HCT116 (cell line): Measurements from ENCODE around the gene RFX3. TPM values are rescaled to one million over a fixed set of nuclear protein-coding genes. Genes with fewer than 3 reads are reported as not detected.

Experiments
- ATAC-seq: fragments of 200-7000 bp; cut with Tn5 transposase; 2 replicates; pipeline ENCODE4 v1.9.1; 2020; ENCODE audit warnings: mild to moderate bottlenecking, moderate library complexity
- BruUV-seq: library from RNA; stranded (reverse); fragments of 400-500 nt; replicated peaks from 2 replicates; lab custom pipeline; 2021; lab: Mats Ljungman, UMichigan
- CTCF ChIA-PET: fragments of 300-600 bp; sonication (Branson Sonifier 250); formaldehyde crosslinking; loops from one replicate; lab custom pipeline; 2021; ENCODE audit warnings: antibody characterized with exemption; lab: Charles Lee
- POLR2A ChIA-PET: fragments of 300-600, 350-600 bp; sonication (Branson Sonifier 250); formaldehyde crosslinking; loops from one replicate; lab custom pipeline; 2021; ENCODE audit warnings: antibody characterized with exemption; lab: Charles Lee
- RAD21 ChIA-PET, 2 experiments: fragments of 300-600 bp; sonication (Branson Sonifier 250); formaldehyde crosslinking; loops; one replicate each; lab custom pipeline; 2023; ENCODE audit warnings: low total read pairs in 2 of 2; ENCODE audit not compliant: uncharacterized antibody in 2 of 2, unreplicated experiment in 2 of 2, low non-redundant PET in 1 of 2; lab: Charles Lee
- DNase-seq: peaks from one replicate; pipeline ENCODE4 v3.0.0-alpha.2; 2010; ENCODE audit warnings: low read depth, low spot score
- H2AFZ ChIP-seq: fragments of 200-600 bp; shearing (Covaris generic), sonication (generic); 2 replicates; pipeline ENCODE4 v1.6.1; 2017; ENCODE audit warnings: low read depth, mixed run types, mixed read lengths, antibody characterized with exemption, low read length; ENCODE audit not compliant: poor library complexity, severe bottlenecking
- H3K27ac ChIP-seq: 2 replicates; pipeline ENCODE4 v1.5.1; 2012; ENCODE audit warnings: low read depth, low read length
- H3K27me3 ChIP-seq: fragments of 200-600 bp; sonication (generic); 2 replicates; pipeline ENCODE4 v1.6.1; 2016; ENCODE audit warnings: mixed run types, low read length, mixed read lengths; ENCODE audit not compliant: insufficient read depth
- H3K36me3 ChIP-seq, 2 experiments: fragments of 200-500 bp in 1 of 2; fragments of 200-600 bp in 1 of 2; sonication (Bioruptor generic) in 1 of 2; sonication (generic) in 1 of 2; 2 replicates each; pipeline versions ENCODE4 v1.5.1 to v1.6.1; 2014 to 2016; ENCODE audit warnings: low read length in 2 of 2, inconsistent platforms in 1 of 2, mixed read lengths in 1 of 2, mixed run types in 1 of 2; ENCODE audit not compliant: insufficient read depth in 2 of 2, control insufficient read depth in 1 of 2
- H3K4me1 ChIP-seq, 2 experiments: fragments of 200-600 bp in 1 of 2; sonication (generic) in 1 of 2; 2 replicates each; pipeline versions ENCODE4 v1.5.1 to v1.6.1; 2012 to 2017; ENCODE audit warnings: low read length in 2 of 2, inconsistent platforms in 1 of 2, mild to moderate bottlenecking in 1 of 2, mixed read lengths in 1 of 2, mixed run types in 1 of 2, moderate library complexity in 1 of 2; ENCODE audit not compliant: insufficient read depth in 2 of 2, control insufficient read depth in 1 of 2
- H3K4me2 ChIP-seq: fragments of 200-600 bp; sonication (generic); 2 replicates; pipeline ENCODE4 v1.6.1; 2017; ENCODE audit warnings: mixed run types, low read length, mixed read lengths
- H3K4me3 ChIP-seq, 2 experiments: fragments of 200-600 bp in 1 of 2; sonication (generic) in 1 of 2; replicated peaks in 1 of 2; 2 replicates each; pipeline ENCODE4 v1.5.1; 2011 to 2016; ENCODE audit warnings: low read length in 2 of 2, control low read depth in 1 of 2, low read depth in 1 of 2, mild to moderate bottlenecking in 1 of 2, mixed read lengths in 1 of 2, mixed run types in 1 of 2
- H3K79me2 ChIP-seq: fragments of 200-600 bp; sonication (generic); 2 replicates; pipeline ENCODE4 v1.6.1; 2017; ENCODE audit warnings: mild to moderate bottlenecking, mixed run types, low read length, moderate library complexity, mixed read lengths; ENCODE audit not compliant: insufficient read depth
- H3K9ac ChIP-seq: fragments of 200-600 bp; sonication (generic); 2 replicates; pipeline ENCODE4 v1.6.1; 2016; ENCODE audit warnings: low read length, mixed read lengths
- H3K9me2 ChIP-seq: fragments of 200-600 bp; sonication (generic), shearing (Covaris generic); 2 replicates; pipeline ENCODE4 v1.6.1; 2017; ENCODE audit warnings: mixed run types, mild to moderate bottlenecking, moderate library complexity; ENCODE audit not compliant: insufficient read depth
- H3K9me3 ChIP-seq, 2 experiments: fragments of 200-500 bp in 1 of 2; fragments of 200-600 bp in 1 of 2; sonication (Bioruptor generic) in 1 of 2; sonication (generic) in 1 of 2; 2 replicates each; pipeline ENCODE4 v1.6.1; 2014 to 2017; ENCODE audit warnings: low read length in 2 of 2, mixed read lengths in 2 of 2, inconsistent platforms in 1 of 2, low read depth in 1 of 2, mild to moderate bottlenecking in 1 of 2, mixed run types in 1 of 2, moderate library complexity in 1 of 2; ENCODE audit not compliant: control insufficient read depth in 1 of 2, insufficient read depth in 1 of 2
- H4K20me1 ChIP-seq: fragments of 200-600 bp; sonication (generic), shearing (Covaris generic); 2 replicates; pipeline ENCODE4 v1.6.1; 2017; ENCODE audit warnings: mixed run types, mild to moderate bottlenecking, moderate library complexity; ENCODE audit not compliant: insufficient read depth
- EGR1 ChIP-seq: IDR thresholded peaks from 2 replicates; pipeline ENCODE4 v1.6.1; 2012; ENCODE audit warnings: low read depth
- ELF1 ChIP-seq: IDR thresholded peaks from 2 replicates; pipeline ENCODE4 v1.6.1; 2012; ENCODE audit warnings: low read depth, borderline replicate concordance
- POLR2A ChIP-seq: IDR thresholded peaks from 2 replicates; pipeline ENCODE4 v1.7.0; 2011; ENCODE audit warnings: borderline replicate concordance; ENCODE audit not compliant: insufficient read depth, insufficient read length; ENCODE audit errors: extremely low read depth
- RAD21 ChIP-seq: IDR thresholded peaks from 2 replicates; pipeline ENCODE4 v1.6.1; 2012; ENCODE audit warnings: low read depth, mild to moderate bottlenecking
- SP1 ChIP-seq: IDR thresholded peaks from 2 replicates; pipeline ENCODE4 v1.6.1; 2012; ENCODE audit warnings: low read depth
- TCF7L2 ChIP-seq: IDR thresholded peaks from 2 replicates; pipeline ENCODE4 v1.7.0; 2011; ENCODE audit warnings: borderline replicate concordance, inconsistent platforms; ENCODE audit not compliant: insufficient read depth, insufficient read length; ENCODE audit errors: extremely low read depth
- ZNF274 ChIP-seq: fragments of 200-500 bp; sonication (Bioruptor generic); IDR thresholded peaks from 2 replicates; pipeline ENCODE4 v1.6.1; 2014; ENCODE audit warnings: mild to moderate bottlenecking, low read depth, low read length, inconsistent platforms
- intact Hi-C: fragments of 100-400 bp; cut with micrococcal nuclease; formaldehyde crosslinking; loops from 2 replicates; pipeline ENCODE4 v1.10.0; 2022
- total RNA-seq: library from RNA; stranded (reverse); gene quantifications from one replicate; pipeline ENCODE4 v1.2.1, GENCODE V29; 2021; ENCODE audit not compliant: unreplicated experiment
- TF ChIP-seq, protein P1 (sequence below), 3 experiments: fragments of 200-600 bp in 1 of 3; sonication (generic) in 1 of 3; IDR thresholded peaks in 2 of 3; conservative IDR thresholded peaks in 1 of 3; 2 replicates each; pipeline ENCODE4 v1.5.1; 2012 to 2017; ENCODE audit warnings: low read depth in 2 of 3, low read length in 2 of 3, antibody characterized with exemption in 1 of 3, borderline replicate concordance in 1 of 3, control low read depth in 1 of 3, mild to moderate bottlenecking in 1 of 3, mixed read lengths in 1 of 3, mixed run types in 1 of 3, moderate library complexity in 1 of 3; ENCODE audit not compliant: insufficient read depth in 1 of 3
- TF ChIP-seq, protein P2 (sequence below): IDR thresholded peaks from 2 replicates; pipeline ENCODE4 v1.6.1; 2012
- TF ChIP-seq, protein P3 (sequence below): IDR thresholded peaks from 2 replicates; pipeline ENCODE4 v1.6.1; 2011; ENCODE audit warnings: mild to moderate bottlenecking, low read length, moderate library complexity; ENCODE audit not compliant: insufficient replicate concordance; ENCODE audit errors: extremely low read depth

Gene RFX3
- total RNA-seq, 1 experiment from 2014 or later, result 11.8 TPM

DNA sequence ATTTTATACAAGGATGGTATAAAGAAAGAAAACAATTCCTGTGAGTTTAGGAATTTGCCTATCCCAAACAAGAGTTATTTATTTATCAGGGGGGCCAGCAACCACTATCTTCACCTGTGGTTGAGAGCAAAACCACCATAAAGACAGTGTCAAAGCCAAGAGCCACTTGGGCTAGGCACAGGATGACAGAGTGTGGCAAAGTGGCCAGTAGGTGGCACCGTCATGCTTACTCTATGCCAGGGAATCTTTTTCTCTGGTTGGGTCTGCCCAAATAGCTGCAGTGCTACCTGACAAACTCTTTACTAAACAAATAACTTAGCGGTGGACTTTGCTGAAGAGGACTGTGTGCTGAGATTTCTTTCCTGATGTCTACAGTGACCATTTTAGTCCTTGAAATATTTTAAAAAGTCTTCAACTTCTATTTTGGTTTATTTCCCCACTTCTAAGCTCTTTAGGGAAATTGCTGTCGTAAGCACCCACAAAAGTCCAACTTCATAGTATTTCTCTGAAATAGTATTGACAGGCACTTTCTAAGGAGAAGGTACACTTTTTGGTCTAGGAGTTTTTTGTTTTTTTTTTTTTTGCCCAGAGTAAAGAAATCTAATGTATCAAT, 285.0 kb downstream of the RFX3 start:
- TF ChIP-seq ZNF274 (no peak), RAD21 (peak; percentile 64)
- TF ChIP-seq, protein P1, sequence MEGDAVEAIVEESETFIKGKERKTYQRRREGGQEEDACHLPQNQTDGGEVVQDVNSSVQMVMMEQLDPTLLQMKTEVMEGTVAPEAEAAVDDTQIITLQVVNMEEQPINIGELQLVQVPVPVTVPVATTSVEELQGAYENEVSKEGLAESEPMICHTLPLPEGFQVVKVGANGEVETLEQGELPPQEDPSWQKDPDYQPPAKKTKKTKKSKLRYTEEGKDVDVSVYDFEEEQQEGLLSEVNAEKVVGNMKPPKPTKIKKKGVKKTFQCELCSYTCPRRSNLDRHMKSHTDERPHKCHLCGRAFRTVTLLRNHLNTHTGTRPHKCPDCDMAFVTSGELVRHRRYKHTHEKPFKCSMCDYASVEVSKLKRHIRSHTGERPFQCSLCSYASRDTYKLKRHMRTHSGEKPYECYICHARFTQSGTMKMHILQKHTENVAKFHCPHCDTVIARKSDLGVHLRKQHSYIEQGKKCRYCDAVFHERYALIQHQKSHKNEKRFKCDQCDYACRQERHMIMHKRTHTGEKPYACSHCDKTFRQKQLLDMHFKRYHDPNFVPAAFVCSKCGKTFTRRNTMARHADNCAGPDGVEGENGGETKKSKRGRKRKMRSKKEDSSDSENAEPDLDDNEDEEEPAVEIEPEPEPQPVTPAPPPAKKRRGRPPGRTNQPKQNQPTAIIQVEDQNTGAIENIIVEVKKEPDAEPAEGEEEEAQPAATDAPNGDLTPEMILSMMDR (IDR thresholded peaks at IDR 0.05 in 2 of 3, conservative IDR thresholded peaks at IDR 0.05 in 1 of 3; ENCODE audit: borderline replicate concordance in 1 of 3, insufficient read depth in 1 of 3, low read depth in 2 of 3, low read length in 2 of 3), result peak; percentile 43 to 86 (median 81); a peak in 5 of 6 replicates
- TF ChIP-seq, protein P2, sequence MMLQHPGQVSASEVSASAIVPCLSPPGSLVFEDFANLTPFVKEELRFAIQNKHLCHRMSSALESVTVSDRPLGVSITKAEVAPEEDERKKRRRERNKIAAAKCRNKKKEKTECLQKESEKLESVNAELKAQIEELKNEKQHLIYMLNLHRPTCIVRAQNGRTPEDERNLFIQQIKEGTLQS, result no peak
- Histone ChIP-seq H3K9me2 (no peaks in the 10 kb centered on the region), H3K4me1 (no peaks in the 10 kb centered on the region), H3K27me3 (no peaks in the 10 kb centered on the region), H3K27ac (no peak overlapping the region), H3K79me2 (no peaks in the 10 kb centered on the region), H3K36me3 (no peaks in the 10 kb centered on the region), H2AFZ (no peak overlapping the region), H3K4me2 (no peak overlapping the region), H4K20me1 (no peaks in the 10 kb centered on the region), H3K4me3 (no peak overlapping the region), H3K9me3 (no peaks in the 10 kb centered on the region), H3K9ac (no peak overlapping the region)
- no TSS peak for BruUV-seq
- intact Hi-C loops, result loop anchor here (2.0 to 10.0 kb wide), 3 partner anchors 200 to 1127 kb away; partner anchors contain the start of gene RFX3
- DNase-seq (peak; percentile 65), ATAC-seq (peak; percentile 99)
- ChIA-PET CTCF (interaction anchor here (0.5 to 2.4 kb wide), 16 partner anchors 10 to 1134 kb away, joined by 3 to 38 read pairs (median 3); no protein-coding TSS in a partner anchor), RAD21 (interaction anchor here in 1 of 2 experiments (0.9 kb wide), 1 partner anchor 200 kb away, joined by 6 read pairs; no protein-coding TSS in a partner anchor), POLR2A (no interaction called here)

GRCh38 chr9:3239240-3239639, 286.6 kb downstream of the RFX3 start:
- no peak overlapping the region for H3K9ac ChIP-seq
- no peak overlapping the region for H2AFZ ChIP-seq
- H3K27ac ChIP-seq, result no peak overlapping the region
- no peaks in the 10 kb centered on the region for H3K4me1 ChIP-seq
- ATAC-seq (no peak), DNase-seq (no peak)
- no peak overlapping the region for H3K4me3 ChIP-seq
- RAD21 ChIA-PET, result no interaction called here
- intact Hi-C loops, result no loop called here
- no peaks in the 10 kb centered on the region for H3K27me3 ChIP-seq
- no peak overlapping the region for H3K4me2 ChIP-seq
- H4K20me1 ChIP-seq, result no peaks in the 10 kb centered on the region
- no peaks in the 10 kb centered on the region for H3K36me3 ChIP-seq
- H3K9me2 ChIP-seq, result no peaks in the 10 kb centered on the region
- H3K9me3 ChIP-seq, result no peaks in the 10 kb centered on the region
- no TSS peak for BruUV-seq
- H3K79me2 ChIP-seq, result no peaks in the 10 kb centered on the region
- POLR2A ChIA-PET, result no interaction called here
- CTCF ChIA-PET, result interaction anchor here (1.3 kb wide), 1 partner anchor 202 kb away, joined by 3 read pairs; no protein-coding TSS in a partner anchor
- TF ChIP-seq POLR2A (no peak), RAD21 (no peak), ELF1 (no peak), EGR1 (no peak), ZNF274 (no peak), TCF7L2 (no peak), SP1 (no peak)
- TF ChIP-seq, protein P1 (IDR thresholded peaks at IDR 0.05 in 2 of 3, conservative IDR thresholded peaks at IDR 0.05 in 1 of 3; ENCODE audit: borderline replicate concordance in 1 of 3, insufficient read depth in 1 of 3, low read depth in 2 of 3, low read length in 2 of 3), result no peak
- TF ChIP-seq, protein P3, sequence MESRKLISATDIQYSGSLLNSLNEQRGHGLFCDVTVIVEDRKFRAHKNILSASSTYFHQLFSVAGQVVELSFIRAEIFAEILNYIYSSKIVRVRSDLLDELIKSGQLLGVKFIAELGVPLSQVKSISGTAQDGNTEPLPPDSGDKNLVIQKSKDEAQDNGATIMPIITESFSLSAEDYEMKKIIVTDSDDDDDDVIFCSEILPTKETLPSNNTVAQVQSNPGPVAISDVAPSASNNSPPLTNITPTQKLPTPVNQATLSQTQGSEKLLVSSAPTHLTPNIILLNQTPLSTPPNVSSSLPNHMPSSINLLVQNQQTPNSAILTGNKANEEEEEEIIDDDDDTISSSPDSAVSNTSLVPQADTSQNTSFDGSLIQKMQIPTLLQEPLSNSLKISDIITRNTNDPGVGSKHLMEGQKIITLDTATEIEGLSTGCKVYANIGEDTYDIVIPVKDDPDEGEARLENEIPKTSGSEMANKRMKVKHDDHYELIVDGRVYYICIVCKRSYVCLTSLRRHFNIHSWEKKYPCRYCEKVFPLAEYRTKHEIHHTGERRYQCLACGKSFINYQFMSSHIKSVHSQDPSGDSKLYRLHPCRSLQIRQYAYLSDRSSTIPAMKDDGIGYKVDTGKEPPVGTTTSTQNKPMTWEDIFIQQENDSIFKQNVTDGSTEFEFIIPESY, result no peak
